Measurements from ENCODE around the gene CTSD. TPM values are rescaled to one million over a fixed set of nuclear protein-coding genes. Genes with fewer than 3 reads are reported as not detected.

The CTSD gene
- total RNA-seq, 1 donor from 2014 or later, result 425 TPM

DNA sequence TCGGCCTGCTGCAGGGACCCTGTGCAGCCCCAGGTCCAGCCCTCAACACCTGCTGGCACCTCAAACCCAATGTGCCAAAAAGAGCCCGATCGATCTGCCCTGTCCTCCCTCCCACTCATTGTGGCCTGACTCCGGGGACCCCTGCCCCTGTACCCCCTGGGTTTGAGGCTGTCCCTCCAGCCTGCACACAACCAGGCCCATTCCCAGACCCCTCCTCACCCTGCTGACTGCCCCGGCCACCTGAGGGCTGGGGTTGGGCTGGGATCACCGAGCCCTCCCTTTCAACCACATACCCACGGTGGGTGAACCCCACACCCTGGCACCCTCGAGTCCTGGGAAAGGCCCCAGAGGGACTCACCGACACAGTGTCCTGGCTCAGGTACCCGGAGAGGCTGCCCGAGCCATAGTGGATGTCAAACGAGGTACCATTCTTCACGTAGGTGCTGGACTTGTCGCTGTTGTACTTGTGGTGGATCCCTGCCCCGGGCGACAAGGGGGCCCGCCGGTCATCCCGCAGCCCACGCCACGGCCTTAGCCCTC, 5.0 kb downstream of the CTSD start:
- H3K4me3 ChIP-seq (ENCODE audit: low read depth, low read length), result no peak overlapping the region
- H3K27me3 ChIP-seq (ENCODE audit: control insufficient read depth, insufficient read depth, low read length), result no peaks in the 10 kb centered on the region
- H3K36me3 ChIP-seq (ENCODE audit: control insufficient read depth, insufficient read depth, low read length), result peaks cover 1% of the 10 kb centered on the region
- DNase-seq (ENCODE audit: low read depth), result no peak
- TF ChIP-seq, protein P1, sequence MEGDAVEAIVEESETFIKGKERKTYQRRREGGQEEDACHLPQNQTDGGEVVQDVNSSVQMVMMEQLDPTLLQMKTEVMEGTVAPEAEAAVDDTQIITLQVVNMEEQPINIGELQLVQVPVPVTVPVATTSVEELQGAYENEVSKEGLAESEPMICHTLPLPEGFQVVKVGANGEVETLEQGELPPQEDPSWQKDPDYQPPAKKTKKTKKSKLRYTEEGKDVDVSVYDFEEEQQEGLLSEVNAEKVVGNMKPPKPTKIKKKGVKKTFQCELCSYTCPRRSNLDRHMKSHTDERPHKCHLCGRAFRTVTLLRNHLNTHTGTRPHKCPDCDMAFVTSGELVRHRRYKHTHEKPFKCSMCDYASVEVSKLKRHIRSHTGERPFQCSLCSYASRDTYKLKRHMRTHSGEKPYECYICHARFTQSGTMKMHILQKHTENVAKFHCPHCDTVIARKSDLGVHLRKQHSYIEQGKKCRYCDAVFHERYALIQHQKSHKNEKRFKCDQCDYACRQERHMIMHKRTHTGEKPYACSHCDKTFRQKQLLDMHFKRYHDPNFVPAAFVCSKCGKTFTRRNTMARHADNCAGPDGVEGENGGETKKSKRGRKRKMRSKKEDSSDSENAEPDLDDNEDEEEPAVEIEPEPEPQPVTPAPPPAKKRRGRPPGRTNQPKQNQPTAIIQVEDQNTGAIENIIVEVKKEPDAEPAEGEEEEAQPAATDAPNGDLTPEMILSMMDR (IDR thresholded peaks at IDR 0.05; ENCODE audit: insufficient read depth, low read length, poor library complexity, severe bottlenecking), result no peak

GRCh38 chr11:1757861-1758610, 5.7 kb downstream of the CTSD start:
- TF ChIP-seq, protein P1 (IDR thresholded peaks at IDR 0.05; ENCODE audit: insufficient read depth, low read length, poor library complexity, severe bottlenecking), result no peak
- peaks cover 1% of the 10 kb centered on the region for H3K36me3 ChIP-seq (ENCODE audit: control insufficient read depth, insufficient read depth, low read length)

DNA sequence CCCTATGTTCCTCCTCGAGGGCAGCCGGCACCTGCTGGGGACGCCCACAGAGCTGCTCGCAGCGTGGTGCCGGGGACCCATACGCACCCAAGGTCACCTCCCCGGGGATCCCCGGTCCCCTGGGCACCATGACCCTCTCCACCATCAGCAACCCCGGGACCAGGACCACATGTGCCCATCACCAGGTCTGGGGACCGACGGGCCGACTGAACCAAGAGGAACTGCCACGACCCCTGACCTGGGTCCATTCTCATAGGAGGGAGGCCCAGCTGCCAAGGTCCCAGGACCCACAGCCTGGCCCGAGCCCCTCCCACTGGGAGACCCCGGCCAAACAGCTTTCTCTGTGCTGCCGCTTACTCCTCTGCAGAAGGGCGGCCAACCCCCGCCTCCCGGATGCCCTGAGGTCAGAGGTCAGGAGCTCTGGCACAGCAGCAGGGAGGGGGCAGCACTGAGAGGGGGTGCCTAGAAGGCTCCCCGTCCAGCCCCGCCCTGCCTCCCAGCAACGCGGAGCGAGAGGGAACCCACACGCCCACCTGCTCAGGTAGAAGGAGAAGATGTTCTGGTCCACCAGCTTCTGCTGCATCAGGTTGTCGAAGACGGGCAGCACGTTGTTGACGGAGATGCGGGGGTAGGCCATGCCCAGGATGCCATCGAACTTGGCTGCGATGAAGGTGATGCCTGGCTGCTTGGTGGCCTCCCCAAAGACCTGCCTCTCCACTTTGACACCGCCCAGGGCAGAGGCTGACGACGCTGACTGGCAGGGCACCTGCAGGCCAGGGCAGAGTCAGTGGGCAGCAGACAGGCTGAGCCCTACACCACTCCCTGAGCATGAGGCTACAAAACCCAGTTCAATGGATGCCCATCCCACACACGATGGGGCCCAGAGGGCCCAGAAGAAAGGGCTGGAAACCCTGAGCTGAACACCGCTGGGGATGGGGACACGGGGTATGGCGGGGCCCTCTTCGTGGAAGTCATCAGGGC, 6.6 kb downstream of the CTSD start:
- Histone ChIP-seq H3K4me3 (ENCODE audit: low read depth, low read length) (no peak overlapping the region), H3K27me3 (ENCODE audit: control insufficient read depth, insufficient read depth, low read length) (no peaks in the 10 kb centered on the region), H3K36me3 (ENCODE audit: control insufficient read depth, insufficient read depth, low read length) (peaks cover 1% of the 10 kb centered on the region)
- DNase-seq (ENCODE audit: low read depth), result no peak
- TF ChIP-seq, protein P1 (IDR thresholded peaks at IDR 0.05; ENCODE audit: insufficient read depth, low read length, poor library complexity, severe bottlenecking), result no peak

More at GRCh38 chr11:1757861-1758610, 5.7 kb downstream of the CTSD start:
- H3K27me3 ChIP-seq (ENCODE audit: control insufficient read depth, insufficient read depth, low read length), result no peaks in the 10 kb centered on the region
- no peak overlapping the region for H3K4me3 ChIP-seq (ENCODE audit: low read depth, low read length)
- DNase-seq (ENCODE audit: low read depth), result no peak

GRCh38 chr11:1755692-1756561, 7.8 kb downstream of the CTSD start:
- TF ChIP-seq, protein P1 (IDR thresholded peaks at IDR 0.05; ENCODE audit: insufficient read depth, low read length, poor library complexity, severe bottlenecking), result no peak
- H3K27me3 ChIP-seq (ENCODE audit: control insufficient read depth, insufficient read depth, low read length), result no peaks in the 10 kb centered on the region
- H3K36me3 ChIP-seq (ENCODE audit: control insufficient read depth, insufficient read depth, low read length), result peaks cover 1% of the 10 kb centered on the region
- no peak for DNase-seq (ENCODE audit: low read depth)
- H3K4me3 ChIP-seq (ENCODE audit: low read depth, low read length), result no peak overlapping the region

DNA sequence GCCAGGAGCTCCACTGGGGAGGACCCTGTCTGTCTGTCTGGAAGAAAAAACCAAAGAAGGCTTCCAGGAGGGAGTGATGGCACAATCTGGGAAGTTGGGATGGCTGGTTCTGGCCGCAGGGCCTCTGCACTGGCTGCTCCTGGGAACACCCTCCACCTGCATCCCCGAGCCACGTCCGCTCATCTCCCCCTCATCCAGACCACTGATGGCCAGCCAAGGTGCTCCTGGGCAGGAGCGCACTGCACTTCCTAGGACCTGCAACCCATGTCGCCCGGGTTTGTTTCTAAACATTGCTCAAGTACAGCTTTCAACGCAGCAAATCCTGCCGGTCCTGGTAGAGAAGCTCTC, 8.4 kb downstream of the CTSD start:
- TF ChIP-seq, protein P1 (IDR thresholded peaks at IDR 0.05; ENCODE audit: insufficient read depth, low read length, poor library complexity, severe bottlenecking), result no peak
- Histone ChIP-seq H3K4me3 (ENCODE audit: low read depth, low read length) (no peak overlapping the region), H3K36me3 (ENCODE audit: control insufficient read depth, insufficient read depth, low read length) (peaks cover 1% of the 10 kb centered on the region), H3K27me3 (ENCODE audit: control insufficient read depth, insufficient read depth, low read length) (no peaks in the 10 kb centered on the region)
- DNase-seq (ENCODE audit: low read depth), result no peak
